ENCODE measurements around the gene PNMA3.
"Not testable (repeated sequence)": the region's sequence is repeated elsewhere in the genome, so short reads cannot be mapped to it uniquely, and the experiment has no call there.

The PNMA3 gene

DNA sequence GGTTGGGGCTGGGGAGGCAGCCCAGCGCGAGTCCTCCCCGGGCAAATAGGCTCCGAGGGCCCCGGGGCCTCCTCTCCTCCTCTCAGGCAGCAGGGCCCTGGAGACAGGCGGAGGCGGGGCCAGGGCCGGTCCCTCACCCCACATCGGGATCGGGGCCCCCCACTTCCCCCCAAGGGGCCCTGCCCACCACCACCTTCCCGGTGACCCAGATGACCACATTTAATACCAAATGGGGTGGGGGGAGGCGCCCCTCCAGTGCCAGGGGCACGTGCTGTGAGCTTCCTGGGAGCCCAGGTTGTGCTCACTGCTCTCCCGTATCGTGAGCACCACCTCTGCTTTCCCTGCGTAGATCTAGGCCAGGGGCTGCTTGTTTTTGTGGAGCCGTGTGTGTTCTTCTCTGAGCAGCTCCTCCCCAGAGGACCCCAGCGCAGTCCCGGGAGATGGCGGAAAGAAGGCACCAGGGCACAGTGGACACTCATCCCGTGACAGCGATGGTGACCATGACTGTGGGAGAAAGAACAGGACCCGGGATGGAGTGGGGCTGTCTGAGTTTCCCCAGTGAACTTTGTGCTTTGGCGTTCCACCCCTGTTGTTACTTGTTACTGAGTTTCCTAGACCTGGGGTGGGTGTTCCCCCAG lies 18.1 kb downstream of the PNMA3 start:
- FAIRE-seq (no peak), DNase-seq (ENCODE audit: insufficient read length, low spot score) (no peak)
- TF ChIP-seq SPI1 (IDR thresholded peaks at IDR 0.05; ENCODE audit: low read depth, low read length) = no peak
- no peak for TF ChIP-seq TAF1 (IDR thresholded peaks at IDR 0.05; ENCODE audit: low read depth, low read length)
- no peak for TF ChIP-seq PAX5 (IDR thresholded peaks at IDR 0.05; ENCODE audit: insufficient read depth, low read length, severe bottlenecking)

DNA sequence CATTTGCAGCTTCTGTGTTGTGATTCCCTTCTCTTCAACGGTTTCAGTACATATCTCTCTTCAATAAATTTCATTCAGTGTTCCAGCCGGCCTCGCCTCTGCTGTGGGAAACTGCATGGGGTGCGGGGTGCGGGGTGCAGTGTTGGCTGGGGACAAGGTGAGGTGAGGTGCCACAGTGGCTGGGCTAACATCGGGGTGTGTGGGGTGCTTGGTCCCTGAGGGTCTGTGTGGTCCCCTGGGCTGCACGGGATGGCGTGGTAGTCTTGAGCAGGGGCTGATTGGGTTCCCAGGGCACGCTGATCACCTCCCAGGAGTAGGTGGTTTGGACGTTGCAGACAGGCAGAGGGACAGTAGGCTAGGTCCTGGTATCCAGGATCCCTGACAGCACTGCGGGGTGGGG lies 18.7 kb downstream of the PNMA3 start:
- DNase-seq (ENCODE audit: insufficient read length, low spot score) (no peak), FAIRE-seq (no peak)
- TF ChIP-seq SPI1 (IDR thresholded peaks at IDR 0.05; ENCODE audit: low read depth, low read length) (no peak), POLR2A (IDR thresholded peaks at IDR 0.05; ENCODE audit: low read depth, low read length) (no peak), PAX5 (IDR thresholded peaks at IDR 0.05; ENCODE audit: insufficient read depth, low read length, severe bottlenecking) (no peak), POU2F2 (IDR thresholded peaks at IDR 0.05; ENCODE audit: low read depth, low read length) (no peak), POLR2AphosphoS5 (IDR thresholded peaks at IDR 0.05; ENCODE audit: low read depth, low read length) (no peak), TAF1 (IDR thresholded peaks at IDR 0.05; ENCODE audit: low read depth, low read length) (no peak)

DNA sequence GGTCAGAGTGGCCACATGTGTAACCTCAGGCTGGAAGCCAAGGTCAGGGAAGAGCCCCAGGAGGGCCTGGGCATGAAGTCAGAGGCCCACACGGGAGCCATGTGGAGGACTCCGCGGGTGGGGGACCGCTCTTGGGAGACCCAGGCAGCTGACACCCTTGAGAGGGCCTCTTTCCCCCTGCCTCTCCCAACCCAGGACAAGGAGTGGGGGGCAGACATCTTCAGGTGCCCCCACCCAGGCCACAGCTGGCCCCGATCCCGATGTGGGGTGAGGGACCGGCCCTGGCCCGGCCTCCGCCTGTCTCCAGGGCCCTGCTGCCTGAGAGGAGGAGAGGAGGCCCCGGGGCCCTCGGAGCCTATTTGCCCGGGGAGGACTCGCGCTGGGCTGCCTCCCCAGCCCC lies 19.1 kb downstream of the PNMA3 start:
- FAIRE-seq (no peak), DNase-seq (ENCODE audit: insufficient read length, low spot score) (no peak)
- TF ChIP-seq TAF1 (IDR thresholded peaks at IDR 0.05; ENCODE audit: low read depth, low read length) (no peak), SPI1 (IDR thresholded peaks at IDR 0.05; ENCODE audit: low read depth, low read length) (no peak), PAX5 (IDR thresholded peaks at IDR 0.05; ENCODE audit: insufficient read depth, low read length, severe bottlenecking) (no peak), POU2F2 (IDR thresholded peaks at IDR 0.05; ENCODE audit: low read depth, low read length) (no peak), POLR2AphosphoS5 (IDR thresholded peaks at IDR 0.05; ENCODE audit: low read depth, low read length) (no peak), POLR2A (IDR thresholded peaks at IDR 0.05; ENCODE audit: low read depth, low read length) (no peak)

- DNase-seq (ENCODE audit: insufficient read length, low spot score); FAIRE-seq: not testable (repeated sequence)
Measured at GRCh38 chrX:153077437-153078135, 21.3 kb downstream of the PNMA3 start.

DNA sequence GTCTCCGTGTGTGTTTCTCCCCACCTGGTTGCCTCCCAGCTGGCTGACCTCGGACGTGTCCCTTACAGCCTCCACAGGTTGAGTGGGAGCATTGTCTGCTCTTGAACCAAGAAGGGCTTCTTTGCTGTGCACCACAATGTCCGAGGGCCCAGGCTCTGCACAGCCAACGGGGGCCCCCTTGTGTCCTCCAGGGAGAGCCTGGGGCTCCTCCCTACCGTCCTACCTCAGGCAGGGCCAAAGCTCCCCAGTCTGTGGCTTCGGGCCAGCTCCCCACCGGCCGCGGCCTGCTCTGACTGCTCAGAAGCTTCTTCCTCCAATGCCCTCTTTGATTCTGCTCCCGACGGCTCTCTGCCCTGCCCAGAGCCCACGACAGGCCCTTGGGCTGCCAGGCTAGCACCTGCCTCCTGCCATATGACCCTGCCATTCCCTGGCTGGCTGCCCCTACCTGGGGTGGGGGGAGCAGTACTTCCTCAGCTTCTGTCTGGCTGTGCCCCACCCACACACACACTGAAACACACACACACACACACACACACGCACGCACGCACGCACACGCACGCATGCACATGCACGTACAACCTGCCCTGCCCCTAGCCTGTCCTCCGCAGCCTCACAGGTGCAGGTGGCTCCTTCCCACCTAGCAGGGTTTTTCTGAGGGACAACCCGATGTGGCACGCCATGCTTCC lies 27.1 kb downstream of the PNMA3 start:
- FAIRE-seq = not testable (repeated sequence)

GRCh38 chrX:153102418-153102817 lies 46.1 kb downstream of the PNMA3 start:
- TF ChIP-seq POLR2A (IDR thresholded peaks at IDR 0.05; ENCODE audit: low read depth, low read length) (no peak), POLR2AphosphoS5 (IDR thresholded peaks at IDR 0.05; ENCODE audit: low read depth, low read length) (no peak), SPI1 (IDR thresholded peaks at IDR 0.05; ENCODE audit: low read depth, low read length) (no peak), POU2F2 (IDR thresholded peaks at IDR 0.05; ENCODE audit: low read depth, low read length) (no peak), TAF1 (IDR thresholded peaks at IDR 0.05; ENCODE audit: low read depth, low read length) (no peak), PAX5 (IDR thresholded peaks at IDR 0.05; ENCODE audit: insufficient read depth, low read length, severe bottlenecking) (no peak)
- DNase-seq (ENCODE audit: insufficient read length, low spot score) (no peak), FAIRE-seq (no peak)

More for the DNA sequence above, 27.1 kb downstream of the PNMA3 start:
- DNase-seq (ENCODE audit: insufficient read length, low spot score) = not testable (repeated sequence)

GRCh38 chrX:153104959-153105358 lies 48.7 kb downstream of the PNMA3 start:
- not testable (repeated sequence) for DNase-seq (ENCODE audit: insufficient read length, low spot score); FAIRE-seq

DNA sequence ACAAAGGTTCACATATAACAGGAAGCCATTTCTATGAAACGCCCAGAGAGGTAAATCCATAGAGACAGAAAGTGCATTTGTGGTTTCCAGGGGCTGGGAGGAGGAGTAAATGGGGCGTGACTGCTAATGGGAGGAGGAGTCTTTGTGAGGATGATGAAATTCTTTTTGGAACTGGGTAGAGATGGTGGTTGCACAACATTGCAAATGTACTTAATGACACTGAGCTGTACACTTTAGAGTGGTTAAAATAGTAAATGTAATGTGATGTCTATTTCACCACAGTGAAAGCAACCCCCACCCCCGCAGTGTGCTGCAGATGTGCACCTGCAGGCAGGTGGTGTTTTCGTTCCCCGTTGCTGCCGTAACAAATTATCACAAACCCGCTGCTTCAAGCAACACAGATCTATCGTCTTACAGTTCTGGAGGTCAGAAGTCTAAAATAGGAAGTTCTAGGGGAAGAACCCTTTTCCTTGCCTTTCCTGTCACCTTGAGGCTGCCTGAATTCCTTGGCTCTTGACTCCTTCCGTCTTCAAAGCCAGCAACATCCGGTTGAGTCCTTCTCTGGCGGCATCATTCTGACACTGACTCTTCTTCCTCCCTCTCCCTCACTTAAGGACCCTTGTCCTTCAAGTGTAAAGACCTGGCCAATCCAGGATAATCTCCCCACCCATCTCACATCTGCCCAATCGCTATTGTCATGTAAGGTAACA lies 50.0 kb downstream of the PNMA3 start:
- DNase-seq (ENCODE audit: insufficient read length, low spot score) = not testable (repeated sequence)
- peak; percentile 98 for FAIRE-seq

Measured in GM12891 (cell line).